ENCODE data around the gene TNFRSF1A.

DNA sequence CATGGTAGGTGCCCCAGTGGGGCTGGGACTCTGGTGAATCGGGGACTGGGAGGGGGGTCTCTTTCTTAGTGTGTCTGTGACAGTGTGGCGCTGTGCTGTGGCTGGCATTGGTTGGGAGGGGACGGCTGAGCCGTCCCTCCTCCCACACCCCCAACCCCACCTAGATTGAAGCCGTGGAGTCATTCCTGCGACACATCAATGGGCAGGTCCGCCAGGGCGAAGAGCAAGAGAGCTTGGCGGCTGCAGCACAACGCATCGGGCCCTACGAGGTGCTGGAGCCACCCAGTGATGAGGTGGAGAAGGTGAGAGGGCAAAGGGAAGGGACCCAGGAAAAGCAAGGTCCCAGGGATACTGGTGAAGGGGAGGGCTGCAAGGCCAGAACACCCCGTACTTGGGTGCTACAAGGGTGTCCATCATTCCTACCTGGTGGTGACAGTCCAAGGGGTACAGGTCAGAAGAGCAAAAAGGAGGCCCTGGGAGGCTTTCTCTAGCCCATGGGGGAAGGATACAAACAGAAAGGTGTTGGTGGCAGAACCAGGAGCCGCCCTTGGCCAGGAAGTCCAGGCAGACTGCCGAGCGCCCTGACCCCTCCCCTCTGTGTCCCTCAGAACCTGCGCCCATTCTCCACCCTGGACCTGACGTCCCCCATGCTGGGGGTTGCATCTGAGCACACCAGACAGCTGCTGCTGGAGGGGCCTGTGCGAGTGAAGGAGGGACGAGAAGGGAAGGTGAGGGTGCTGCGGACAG is 24.0 kb downstream of the TNFRSF1A start:
- TF ChIP-seq CTCF (conservative IDR thresholded peaks at IDR 0.05; ENCODE audit: low read depth, low read length): no peak
- no peak for TF ChIP-seq EZH2 (IDR thresholded peaks at IDR 0.05; ENCODE audit: borderline replicate concordance, low read depth, low read length, poor library complexity, severe bottlenecking)
